ENCODE data around the gene C3orf80.

The C3orf80 gene

GRCh38 chr3:160247766-160248165 is 22.5 kb downstream of the C3orf80 start:
- peaks cover 11% of the 10 kb centered on the region for H3K27me3 ChIP-seq (ENCODE audit: control insufficient read depth, low read length)

GRCh38 chr3:160253298-160253697 is 28.1 kb downstream of the C3orf80 start:
- H3K4me2 ChIP-seq (ENCODE audit: low read length): no peak overlapping the region
- H3K9me2 ChIP-seq (replicated peaks; ENCODE audit: control insufficient read depth, low read length): no peaks in the 10 kb centered on the region
- H3K79me2 ChIP-seq (ENCODE audit: control insufficient read depth, low read length): no peaks in the 10 kb centered on the region
- H3K4me1 ChIP-seq (ENCODE audit: control insufficient read depth, low read length): no peaks in the 10 kb centered on the region
- H3K4me3 ChIP-seq (ENCODE audit: low read length): no peak overlapping the region
- H3K36me3 ChIP-seq (ENCODE audit: control insufficient read depth, low read length): no peaks in the 10 kb centered on the region; the same call in 1 of the 2 replicates
- no peaks in the 10 kb centered on the region for H3F3A ChIP-seq (ENCODE audit: control insufficient read depth, insufficient read depth)
- no peaks in the 10 kb centered on the region for H3K9me3 ChIP-seq (ENCODE audit: control insufficient read depth, insufficient read depth, low read length)
- H4K20me1 ChIP-seq (ENCODE audit: control insufficient read depth, insufficient read depth, low read depth, low read length): no peaks in the 10 kb centered on the region
- TF ChIP-seq EZH2phosphoT487 (IDR thresholded peaks at IDR 0.05; ENCODE audit: borderline replicate concordance, low read length): no peak
- no peak for TF ChIP-seq CTCF (IDR thresholded peaks at IDR 0.05; ENCODE audit: low read depth, low read length, poor library complexity, severe bottlenecking)
- no peak overlapping the region for H3K27ac ChIP-seq (ENCODE audit: low read depth, low read length)
- peaks cover 8% of the 10 kb centered on the region; the same call in 1 of the 2 replicates for H3K27me3 ChIP-seq (ENCODE audit: control insufficient read depth, low read length)

More at GRCh38 chr3:160247766-160248165, 22.5 kb downstream of the C3orf80 start:
- Histone ChIP-seq H3K9me3 (ENCODE audit: control insufficient read depth, insufficient read depth, low read length) (no peaks in the 10 kb centered on the region), H3K9me2 (replicated peaks; ENCODE audit: control insufficient read depth, low read length) (no peaks in the 10 kb centered on the region), H3K27ac (ENCODE audit: low read depth, low read length) (no peak overlapping the region), H3K4me3 (ENCODE audit: low read length) (no peak overlapping the region), H3K4me2 (ENCODE audit: low read length) (no peak overlapping the region), H3F3A (ENCODE audit: control insufficient read depth, insufficient read depth) (no peaks in the 10 kb centered on the region), H3K36me3 (ENCODE audit: control insufficient read depth, low read length) (no peaks in the 10 kb centered on the region), H3K79me2 (ENCODE audit: control insufficient read depth, low read length) (no peaks in the 10 kb centered on the region), H4K20me1 (ENCODE audit: control insufficient read depth, insufficient read depth, low read depth, low read length) (no peaks in the 10 kb centered on the region), H3K4me1 (ENCODE audit: control insufficient read depth, low read length) (no peaks in the 10 kb centered on the region)
- TF ChIP-seq CTCF (IDR thresholded peaks at IDR 0.05; ENCODE audit: low read depth, low read length, poor library complexity, severe bottlenecking): no peak
- no peak for TF ChIP-seq EZH2phosphoT487 (IDR thresholded peaks at IDR 0.05; ENCODE audit: borderline replicate concordance, low read length)

GRCh38 chr3:160257606-160258005 is 32.4 kb downstream of the C3orf80 start:
- TF ChIP-seq EZH2phosphoT487 (IDR thresholded peaks at IDR 0.05; ENCODE audit: borderline replicate concordance, low read length): no peak
- no peak for TF ChIP-seq CTCF (IDR thresholded peaks at IDR 0.05; ENCODE audit: low read depth, low read length, poor library complexity, severe bottlenecking)
- Histone ChIP-seq H3K79me2 (ENCODE audit: control insufficient read depth, low read length) (no peaks in the 10 kb centered on the region), H3K9me3 (ENCODE audit: control insufficient read depth, insufficient read depth, low read length) (no peaks in the 10 kb centered on the region), H3K4me1 (ENCODE audit: control insufficient read depth, low read length) (no peaks in the 10 kb centered on the region), H3K27ac (ENCODE audit: low read depth, low read length) (no peak overlapping the region), H3K4me2 (ENCODE audit: low read length) (no peak overlapping the region), H3K36me3 (ENCODE audit: control insufficient read depth, low read length) (peaks cover 2% of the 10 kb centered on the region; the same call in 1 of the 2 replicates), H4K20me1 (ENCODE audit: control insufficient read depth, insufficient read depth, low read depth, low read length) (no peaks in the 10 kb centered on the region), H3K27me3 (ENCODE audit: control insufficient read depth, low read length) (peaks cover under 1% of the 10 kb centered on the region; the same call in 1 of the 2 replicates), H3K9me2 (replicated peaks; ENCODE audit: control insufficient read depth, low read length) (no peaks in the 10 kb centered on the region), H3K4me3 (ENCODE audit: low read length) (no peak overlapping the region), H3F3A (ENCODE audit: control insufficient read depth, insufficient read depth) (no peaks in the 10 kb centered on the region)
